PC-3 (cell line): ENCODE measurements around the gene ACOT13.

Experiments
- CTCF ChIP-seq: fragments of 300-600 bp; sonication (generic); conservative IDR thresholded peaks from 2 replicates; pipeline ENCODE4 v1.5.1; 2017; ENCODE audit warnings: antibody characterized with exemption, low read depth, mild to moderate bottlenecking, low read length
- EZH2 ChIP-seq: fragments of 300-600 bp; sonication (generic); IDR thresholded peaks from one replicate; pipeline ENCODE4 v1.6.1; 2017; ENCODE audit warnings: antibody characterized with exemption, mild to moderate bottlenecking, low read length; ENCODE audit not compliant: unreplicated experiment
- EZH2phosphoT487 ChIP-seq: fragments of 300-600 bp; sonication (generic); IDR thresholded peaks from 2 replicates; pipeline ENCODE4 v1.6.1; 2018; ENCODE audit warnings: mild to moderate bottlenecking, antibody characterized with exemption, low read length, borderline replicate concordance

GRCh38 chr6:24692003-24692402, 25.1 kb downstream of the ACOT13 start:
- TF ChIP-seq EZH2, result no peak
- TF ChIP-seq CTCF, result no peak
- no peak for TF ChIP-seq EZH2phosphoT487
